ACC112 (cell line): ENCODE measurements around the gene CCDC112.

Experiments
- H2AFZ ChIP-seq: fragments of 200-600 bp; sonication (generic); one replicate; pipeline ENCODE4 v1.6.0; 2017; ENCODE audit warnings: antibody characterized with exemption, low read length; ENCODE audit not compliant: unreplicated experiment
- H3K27ac ChIP-seq: fragments of 200-600 bp; sonication (generic); 2 replicates; pipeline ENCODE4 v1.5.1; 2014; ENCODE audit warnings: low read depth, mild to moderate bottlenecking, antibody characterized with exemption, low read length, moderate library complexity
- H3K27me3 ChIP-seq: fragments of 200-600 bp; sonication (generic); 2 replicates; pipeline ENCODE4 v1.6.1; 2014; ENCODE audit warnings: mild to moderate bottlenecking, antibody characterized with exemption, low read length, moderate library complexity, mixed read lengths; ENCODE audit not compliant: insufficient read depth
- H3K36me3 ChIP-seq: fragments of 200-600 bp; sonication (generic); 2 replicates; pipeline ENCODE4 v1.6.1; 2016; ENCODE audit warnings: mild to moderate bottlenecking, antibody characterized with exemption, low read length, moderate library complexity, mixed read lengths; ENCODE audit not compliant: insufficient read depth
- H3K4me1 ChIP-seq: fragments of 200-600 bp; sonication (generic); one replicate; pipeline ENCODE4 v1.6.1; 2016; ENCODE audit warnings: low read length, mixed read lengths; ENCODE audit not compliant: insufficient read depth, unreplicated experiment, control insufficient read depth
- H3K4me3 ChIP-seq: fragments of 200-600 bp; sonication (generic); 2 replicates; pipeline ENCODE4 v1.5.1; 2014; ENCODE audit warnings: mild to moderate bottlenecking, low read depth, low read length
- H3K79me2 ChIP-seq: fragments of 200-600 bp; sonication (generic); one replicate; pipeline ENCODE4 v1.6.0; 2016; ENCODE audit warnings: low read length; ENCODE audit not compliant: control insufficient read depth, unreplicated experiment, insufficient read depth

The CCDC112 gene

GRCh38 chr5:115317736-115318135 lies 21.3 kb upstream of the CCDC112 start:
- Histone ChIP-seq H3K27ac (no peak overlapping the region), H2AFZ (no peak overlapping the region), H3K79me2 (no peaks in the 10 kb centered on the region), H3K4me3 (no peak overlapping the region), H3K4me1 (no peaks in the 10 kb centered on the region), H3K27me3 (no peaks in the 10 kb centered on the region), H3K36me3 (no peaks in the 10 kb centered on the region)

DNA sequence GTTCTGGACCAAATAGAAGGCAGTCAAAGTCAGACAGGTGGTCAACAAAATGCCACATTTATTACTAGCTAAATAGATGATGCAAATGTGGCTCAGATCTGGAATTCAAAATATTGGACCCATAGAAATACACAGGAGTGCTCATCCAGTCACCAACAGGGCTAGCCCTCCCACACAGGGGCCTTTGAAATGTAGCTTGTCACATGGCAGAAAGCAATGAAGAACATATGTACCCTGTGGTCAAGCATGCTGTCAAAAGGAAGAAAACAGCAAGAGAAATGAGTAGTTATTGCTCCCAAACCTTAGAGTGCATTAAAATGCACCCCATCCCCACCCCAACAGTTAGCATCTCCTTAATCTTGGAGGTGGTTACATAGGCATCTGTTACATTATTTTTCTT lies 20.9 kb upstream of the CCDC112 start:
- H3K27me3 ChIP-seq: no peaks in the 10 kb centered on the region
- H3K79me2 ChIP-seq: no peaks in the 10 kb centered on the region
- H3K36me3 ChIP-seq: no peaks in the 10 kb centered on the region
- H3K27ac ChIP-seq: no peak overlapping the region
- H3K4me3 ChIP-seq: no peak overlapping the region
- no peaks in the 10 kb centered on the region for H3K4me1 ChIP-seq
- no peak overlapping the region for H2AFZ ChIP-seq

- Histone ChIP-seq H3K27me3 (no peaks in the 10 kb centered on the region), H3K4me1 (no peaks in the 10 kb centered on the region), H3K4me3 (no peak overlapping the region), H2AFZ (no peak overlapping the region), H3K36me3 (no peaks in the 10 kb centered on the region), H3K27ac (no peak overlapping the region), H3K79me2 (no peaks in the 10 kb centered on the region)
Measured at GRCh38 chr5:115313632-115314031, 17.2 kb upstream of the CCDC112 start.

DNA sequence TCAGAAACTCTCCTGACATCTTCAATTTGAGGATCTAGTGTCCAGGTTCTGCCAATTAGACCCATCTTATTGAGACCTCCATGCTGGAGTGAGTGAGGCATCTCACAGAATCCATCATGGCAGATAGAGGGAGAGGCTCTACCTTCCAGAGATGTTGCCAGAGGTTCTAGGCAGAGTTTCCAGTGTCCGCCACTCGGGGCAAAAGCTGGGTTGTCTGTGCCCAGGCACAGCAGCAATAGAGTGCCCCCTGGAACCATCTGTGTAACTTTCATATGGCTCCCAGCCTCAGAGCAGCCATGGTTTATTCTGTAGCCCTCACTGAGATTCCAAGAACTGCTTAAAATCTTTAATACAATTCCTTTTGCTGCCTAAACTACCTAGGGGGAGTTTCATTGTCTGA lies 16.6 kb upstream of the CCDC112 start:
- no peaks in the 10 kb centered on the region for H3K36me3 ChIP-seq
- no peak overlapping the region for H3K27ac ChIP-seq
- no peak overlapping the region for H2AFZ ChIP-seq
- no peaks in the 10 kb centered on the region for H3K4me1 ChIP-seq
- H3K4me3 ChIP-seq: no peak overlapping the region
- H3K79me2 ChIP-seq: no peaks in the 10 kb centered on the region
- H3K27me3 ChIP-seq: no peaks in the 10 kb centered on the region

- Histone ChIP-seq H3K27ac (no peak overlapping the region), H2AFZ (no peak overlapping the region), H3K79me2 (no peaks in the 10 kb centered on the region), H3K4me1 (no peaks in the 10 kb centered on the region), H3K27me3 (no peaks in the 10 kb centered on the region), H3K4me3 (no peak overlapping the region), H3K36me3 (no peaks in the 10 kb centered on the region)
Measured at GRCh38 chr5:115309751-115310370, 13.4 kb upstream of the CCDC112 start.

DNA sequence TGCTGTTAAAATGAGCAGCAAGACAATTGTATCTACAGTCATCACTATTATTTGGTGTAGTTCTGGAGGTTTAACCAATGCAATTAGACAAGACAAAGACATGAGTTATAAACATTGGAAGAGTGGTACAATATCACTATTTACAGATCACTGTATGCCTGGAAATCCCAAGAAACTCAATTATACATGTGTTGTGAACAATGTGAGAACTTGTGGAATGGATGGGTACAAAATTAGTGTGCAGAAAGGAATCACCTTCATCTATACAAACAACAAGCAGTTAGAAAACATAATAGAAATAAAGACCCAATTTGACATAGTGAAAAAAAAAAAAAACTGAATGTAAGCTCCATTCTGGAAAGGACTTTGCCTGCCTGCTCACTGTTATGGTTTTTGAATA lies 12.4 kb upstream of the CCDC112 start:
- Histone ChIP-seq H3K4me3 (no peak overlapping the region), H3K27me3 (no peaks in the 10 kb centered on the region), H2AFZ (no peak overlapping the region), H3K4me1 (no peaks in the 10 kb centered on the region), H3K79me2 (no peaks in the 10 kb centered on the region), H3K36me3 (no peaks in the 10 kb centered on the region), H3K27ac (no peak overlapping the region)

- no peak overlapping the region for H2AFZ ChIP-seq
- no peak overlapping the region for H3K27ac ChIP-seq
Measured at GRCh38 chr5:115306011-115306536, 9.6 kb upstream of the CCDC112 start.

GRCh38 chr5:115304496-115304895 lies 8.0 kb upstream of the CCDC112 start:
- H3K36me3 ChIP-seq: no peaks in the 10 kb centered on the region
- H3K4me1 ChIP-seq: no peaks in the 10 kb centered on the region
- no peak overlapping the region for H3K27ac ChIP-seq
- H2AFZ ChIP-seq: no peak overlapping the region
- H3K27me3 ChIP-seq: no peaks in the 10 kb centered on the region
- no peak overlapping the region for H3K4me3 ChIP-seq
- no peaks in the 10 kb centered on the region for H3K79me2 ChIP-seq

More at GRCh38 chr5:115306011-115306536, 9.6 kb upstream of the CCDC112 start:
- Histone ChIP-seq H3K36me3 (no peaks in the 10 kb centered on the region), H3K79me2 (no peaks in the 10 kb centered on the region), H3K4me1 (no peaks in the 10 kb centered on the region), H3K27me3 (no peaks in the 10 kb centered on the region), H3K4me3 (no peak overlapping the region)

- H3K27me3 ChIP-seq: no peaks in the 10 kb centered on the region
- H2AFZ ChIP-seq: no peak overlapping the region
- H3K79me2 ChIP-seq: peaks cover 10% of the 10 kb centered on the region
- H3K27ac ChIP-seq: no peak overlapping the region
- no peaks in the 10 kb centered on the region for H3K4me1 ChIP-seq
- no peak overlapping the region for H3K4me3 ChIP-seq
- no peaks in the 10 kb centered on the region for H3K36me3 ChIP-seq
Measured at GRCh38 chr5:115298811-115299210, 2.4 kb upstream of the CCDC112 start.

GRCh38 chr5:115297031-115297430 lies 577 bp upstream of the CCDC112 start:
- Histone ChIP-seq H2AFZ (no peak overlapping the region), H3K79me2 (peaks cover 18% of the 10 kb centered on the region), H3K27ac (no peak overlapping the region), H3K36me3 (no peaks in the 10 kb centered on the region), H3K4me1 (no peaks in the 10 kb centered on the region), H3K4me3 (peak overlapping the region; percentile 42; the same call in 1 of the 2 replicates), H3K27me3 (no peaks in the 10 kb centered on the region)

DNA sequence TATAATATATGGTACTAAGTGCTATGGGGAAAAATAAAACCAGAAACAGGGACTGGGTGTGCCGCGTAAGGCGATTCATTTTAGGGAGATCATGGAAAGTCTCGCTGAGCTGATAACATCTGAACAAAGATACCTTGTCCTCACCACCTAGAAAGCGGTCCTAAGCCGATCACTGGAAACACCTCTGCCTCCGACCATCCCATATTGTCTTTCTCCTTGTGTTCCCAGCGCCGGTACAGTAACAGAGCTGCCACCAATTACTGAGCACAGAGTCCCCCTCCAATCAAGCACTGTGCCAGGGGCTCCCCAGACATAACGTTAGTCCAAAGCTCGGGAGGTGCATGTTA lies 704 bp downstream of the CCDC112 start:
- no peaks in the 10 kb centered on the region for H3K4me1 ChIP-seq
- H3K79me2 ChIP-seq: peaks cover 18% of the 10 kb centered on the region
- peak overlapping the region; percentile 83 for H3K4me3 ChIP-seq
- no peak overlapping the region for H3K27ac ChIP-seq
- no peaks in the 10 kb centered on the region for H3K27me3 ChIP-seq
- H3K36me3 ChIP-seq: no peaks in the 10 kb centered on the region
- H2AFZ ChIP-seq: peak overlapping the region; percentile 87
